CD1c-positive myeloid dendritic cell (primary cell): ENCODE results near the gene RPTOR.

Experiments used
- DNase-seq: peaks from one replicate; pipeline ENCODE4 v3.0.0-alpha.2; 2016; ENCODE audit errors: extremely low spot score

The RPTOR gene

GRCh38 chr17:80716986-80717719 lies 172.5 kb downstream of the RPTOR start:
- DNase-seq: no peak

GRCh38 chr17:80717720-80718083 lies 173.1 kb downstream of the RPTOR start:
- no peak for DNase-seq

- no peak for DNase-seq
These were observed 173.8 kb downstream of the RPTOR start for GRCh38 chr17:80718428-80718827.

GRCh38 chr17:80719449-80719848 lies 174.8 kb downstream of the RPTOR start:
- no peak for DNase-seq

- DNase-seq: no peak
These were observed 176.3 kb downstream of the RPTOR start for GRCh38 chr17:80720610-80721577.

- no peak for DNase-seq
These were observed 178.0 kb downstream of the RPTOR start for GRCh38 chr17:80722661-80723060.

- DNase-seq: no peak
These were observed 180.2 kb downstream of the RPTOR start for GRCh38 chr17:80724775-80725266.

- no peak for DNase-seq
These were observed 180.9 kb downstream of the RPTOR start for GRCh38 chr17:80725517-80725916.

- DNase-seq: no peak
These were observed 182.1 kb downstream of the RPTOR start for GRCh38 chr17:80726558-80727408.

- no peak for DNase-seq
These were observed 182.7 kb downstream of the RPTOR start for GRCh38 chr17:80727409-80727755.

GRCh38 chr17:80729016-80729415 lies 184.4 kb downstream of the RPTOR start:
- no peak for DNase-seq

- no peak for DNase-seq
These were observed 185.1 kb downstream of the RPTOR start for GRCh38 chr17:80729761-80730160.

- DNase-seq: no peak
These were observed 186.1 kb downstream of the RPTOR start for GRCh38 chr17:80730739-80731138.

GRCh38 chr17:80731323-80731722 lies 186.7 kb downstream of the RPTOR start:
- no peak for DNase-seq

GRCh38 chr17:80732268-80732667 lies 187.6 kb downstream of the RPTOR start:
- DNase-seq: no peak

- DNase-seq: peak; percentile 86
These were observed 192.7 kb downstream of the RPTOR start for GRCh38 chr17:80737106-80738019.

GRCh38 chr17:80738020-80738808 lies 193.6 kb downstream of the RPTOR start:
- peak; percentile 81 for DNase-seq

GRCh38 chr17:80738987-80739730 lies 194.5 kb downstream of the RPTOR start:
- peak; percentile 29 for DNase-seq

- DNase-seq: peak; percentile 13
These were observed 195.5 kb downstream of the RPTOR start for GRCh38 chr17:80740141-80740540.
